GM19239 (cell line): ENCODE results near the gene ZSCAN9.

ENCODE experiments used
- DNase-seq: peaks from one replicate; pipeline ENCODE4 v3.0.0; 2011; ENCODE audit warnings: low spot score; ENCODE audit not compliant: insufficient read length
- FAIRE-seq: peaks from 2 replicates; lab custom pipeline; 2011; peaks lifted over from hg19 to GRCh38; lab: Jason Lieb, UNC

The ZSCAN9 gene

GRCh38 chr6:28225056-28225834, at the start of gene ZSCAN9:
Gene ZSCAN9 (plus strand): TSS chr6:28225275. CDS start chr6:28227085, 1,810 bp downstream.
- DNase-seq (peak; percentile 67), FAIRE-seq (peak; percentile 93)

GRCh38 chr6:28176373-28176772, 48.7 kb upstream of the ZSCAN9 start:
- FAIRE-seq: no peak
- DNase-seq: no peak

GRCh38 chr6:28182255-28182654, 42.8 kb upstream of the ZSCAN9 start:
- FAIRE-seq (no peak), DNase-seq (no peak)

- FAIRE-seq (no peak), DNase-seq (no peak)
Observed at GRCh38 chr6:28188111-28188979, 36.7 kb upstream of the ZSCAN9 start.

DNA sequence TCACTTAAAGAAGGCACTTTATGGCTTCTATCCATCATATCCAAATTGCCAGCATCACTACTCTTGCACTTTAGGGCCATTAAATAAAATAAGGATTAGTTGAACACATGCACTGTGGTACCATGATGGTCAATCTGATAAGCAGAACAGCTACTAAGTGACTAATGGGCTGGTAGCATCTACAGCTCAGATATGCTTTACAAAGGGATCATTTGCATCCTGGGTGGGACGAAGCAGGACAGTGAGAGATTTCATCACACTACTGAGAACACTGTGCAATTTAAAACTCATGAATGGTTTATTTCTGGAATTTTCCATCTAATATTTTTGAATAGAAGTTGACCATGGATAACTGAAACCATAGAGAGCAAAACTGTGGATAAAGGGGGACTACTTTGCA, 25.1 kb upstream of the ZSCAN9 start:
- DNase-seq (no peak), FAIRE-seq (no peak)

DNA sequence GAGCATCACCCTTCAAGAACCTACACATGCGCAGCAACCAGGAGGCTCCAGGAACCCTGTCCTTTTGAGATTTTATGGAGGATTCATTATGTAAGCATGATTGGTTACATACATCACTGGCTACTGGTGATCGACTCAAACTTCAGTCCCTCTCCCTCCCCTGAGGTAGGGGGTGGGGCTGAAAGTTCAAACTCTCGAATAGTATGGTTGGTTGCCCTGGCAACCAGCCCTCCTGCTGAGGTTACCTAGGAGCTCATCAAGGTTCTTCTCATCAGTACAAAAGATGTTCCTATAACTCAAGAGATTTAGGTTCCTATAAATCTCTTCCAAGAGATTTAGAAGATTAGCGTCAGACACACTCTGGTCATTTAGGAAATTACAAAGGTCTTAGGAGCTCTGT, 21.9 kb upstream of the ZSCAN9 start:
- no peak for FAIRE-seq
- no peak for DNase-seq

GRCh38 chr6:28205879-28206278, 19.2 kb upstream of the ZSCAN9 start:
- FAIRE-seq: no peak
- no peak for DNase-seq

DNA sequence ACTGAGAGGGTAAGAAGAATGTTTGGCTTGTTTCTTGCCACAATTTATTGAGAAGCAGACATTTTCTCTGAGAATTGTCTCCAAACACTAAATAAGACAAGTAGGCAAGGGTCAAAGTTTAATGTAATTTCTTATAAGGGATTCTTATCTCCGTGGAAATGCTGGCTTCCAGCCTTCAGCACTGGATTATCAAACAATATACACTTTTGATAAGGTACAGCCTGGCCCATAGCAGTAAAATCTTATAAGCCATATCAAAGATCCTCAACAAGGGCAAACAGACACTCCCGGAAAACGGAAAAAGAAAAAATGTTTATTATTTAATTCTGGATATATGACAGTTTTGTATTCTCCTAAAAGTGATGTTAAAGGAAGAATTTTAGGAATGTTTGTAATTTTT, 18.5 kb upstream of the ZSCAN9 start:
- DNase-seq (no peak), FAIRE-seq (no peak)

GRCh38 chr6:28206928-28207509, 18.1 kb upstream of the ZSCAN9 start:
- FAIRE-seq: peak; percentile 57
- no peak for DNase-seq

DNA sequence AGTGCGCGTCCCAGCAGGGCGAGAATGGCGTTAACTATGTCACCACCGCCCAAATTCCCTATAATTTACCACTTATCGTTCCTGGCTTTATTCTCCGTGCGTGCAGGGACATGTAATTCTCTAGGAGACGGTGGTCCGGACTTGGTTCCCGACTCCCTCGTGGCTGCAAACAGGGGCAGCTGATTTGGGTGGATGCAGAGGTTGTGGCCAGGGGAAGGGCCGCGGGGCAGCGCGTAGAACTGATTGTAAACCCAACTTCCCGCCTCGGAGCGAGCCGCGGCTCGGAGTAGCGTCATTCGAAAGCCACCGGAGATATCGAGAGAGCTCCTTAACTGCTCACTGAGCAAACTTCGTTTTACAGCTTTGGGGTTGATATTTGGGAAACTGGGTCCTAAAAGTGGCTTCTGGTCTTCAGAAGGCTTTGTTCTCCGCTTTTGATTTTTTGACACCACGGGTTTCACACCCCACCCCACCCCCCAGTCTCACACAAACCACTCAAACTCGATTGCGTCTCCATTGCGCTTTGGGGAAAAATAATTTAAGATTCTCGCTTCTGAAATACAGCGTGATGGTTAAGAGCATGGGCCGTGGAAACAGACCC, 17.5 kb upstream of the ZSCAN9 start:
- FAIRE-seq: peak; percentile 79
- peak; percentile 17 for DNase-seq

GRCh38 chr6:28208111-28208659, 16.9 kb upstream of the ZSCAN9 start:
- no peak for FAIRE-seq
- DNase-seq: no peak

- no peak for DNase-seq
- FAIRE-seq: peak; percentile 63
Observed at GRCh38 chr6:28209753-28210535, 15.1 kb upstream of the ZSCAN9 start.

DNA sequence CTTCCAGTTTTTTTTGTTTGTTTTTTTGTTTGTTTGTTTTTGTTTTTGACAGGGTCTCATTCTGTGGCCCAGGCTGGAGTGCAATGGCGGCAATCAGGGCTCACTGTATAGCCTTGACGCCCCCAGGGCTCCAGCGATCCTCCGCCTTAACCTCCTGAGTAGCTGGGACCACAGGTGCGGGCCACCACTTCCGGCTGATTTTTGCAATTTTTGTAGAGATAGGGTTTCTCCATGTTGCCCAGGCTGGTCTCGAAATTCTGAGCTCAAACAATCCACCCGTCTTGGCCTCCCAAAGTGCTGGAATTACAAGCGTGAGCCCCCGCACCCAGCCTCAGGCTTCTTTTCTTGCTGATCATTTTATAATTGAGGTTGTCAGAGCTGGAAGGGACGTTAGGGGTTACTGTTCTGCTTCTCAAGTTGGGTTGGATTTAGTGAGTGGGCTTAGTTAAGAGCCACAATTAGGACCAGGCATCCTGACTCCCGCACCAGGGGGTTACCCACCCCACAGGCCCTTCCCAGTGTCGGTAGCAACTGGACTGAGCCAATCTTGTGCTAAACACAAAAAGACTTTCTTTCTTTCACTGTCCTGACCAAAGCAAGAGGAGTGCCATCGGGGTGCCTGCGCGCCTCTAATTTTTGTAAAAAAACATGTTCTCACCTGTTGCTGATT, 13.1 kb upstream of the ZSCAN9 start:
- DNase-seq (no peak), FAIRE-seq (peak; percentile 33)

- DNase-seq (peak; percentile 28), FAIRE-seq (peak; percentile 83)
Observed at GRCh38 chr6:28212510-28213212, 12.4 kb upstream of the ZSCAN9 start.

GRCh38 chr6:28213213-28213523, 11.9 kb upstream of the ZSCAN9 start:
- no peak for DNase-seq
- FAIRE-seq: no peak

GRCh38 chr6:28215425-28215824, 9.7 kb upstream of the ZSCAN9 start:
- no peak for FAIRE-seq
- DNase-seq: no peak

DNA sequence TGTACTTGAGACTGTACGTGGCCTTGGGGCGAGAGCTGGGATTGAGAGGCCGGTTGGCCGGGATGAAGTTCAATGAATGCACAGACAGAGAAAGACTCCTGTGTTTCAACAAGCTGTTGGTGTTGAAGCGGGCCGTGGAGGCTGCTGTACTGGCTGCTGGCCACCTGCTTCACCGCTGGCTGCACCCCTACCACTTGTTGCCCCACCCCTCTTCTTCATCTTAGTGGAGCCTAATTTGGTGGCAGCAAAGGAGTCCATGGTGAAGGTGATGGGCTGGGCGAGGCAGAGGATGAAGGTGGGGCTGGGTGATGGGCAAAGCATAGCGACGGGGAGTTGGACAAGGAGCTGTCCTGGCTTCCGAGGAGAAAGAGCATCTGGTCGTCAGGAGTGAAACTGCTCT, 7.2 kb upstream of the ZSCAN9 start:
- no peak for DNase-seq
- FAIRE-seq: no peak
